ENCODE measurements around the gene LNX1.

The LNX1 gene

GRCh38 chr4:53571936-53572599 is 19.2 kb downstream of the LNX1 start:
- no peak for DNase-seq

- DNase-seq = peak; percentile 93
Measured at GRCh38 chr4:53563824-53564223, 27.5 kb downstream of the LNX1 start.

- no peak for DNase-seq
Measured at GRCh38 chr4:53562409-53562808, 28.9 kb downstream of the LNX1 start.

DNA sequence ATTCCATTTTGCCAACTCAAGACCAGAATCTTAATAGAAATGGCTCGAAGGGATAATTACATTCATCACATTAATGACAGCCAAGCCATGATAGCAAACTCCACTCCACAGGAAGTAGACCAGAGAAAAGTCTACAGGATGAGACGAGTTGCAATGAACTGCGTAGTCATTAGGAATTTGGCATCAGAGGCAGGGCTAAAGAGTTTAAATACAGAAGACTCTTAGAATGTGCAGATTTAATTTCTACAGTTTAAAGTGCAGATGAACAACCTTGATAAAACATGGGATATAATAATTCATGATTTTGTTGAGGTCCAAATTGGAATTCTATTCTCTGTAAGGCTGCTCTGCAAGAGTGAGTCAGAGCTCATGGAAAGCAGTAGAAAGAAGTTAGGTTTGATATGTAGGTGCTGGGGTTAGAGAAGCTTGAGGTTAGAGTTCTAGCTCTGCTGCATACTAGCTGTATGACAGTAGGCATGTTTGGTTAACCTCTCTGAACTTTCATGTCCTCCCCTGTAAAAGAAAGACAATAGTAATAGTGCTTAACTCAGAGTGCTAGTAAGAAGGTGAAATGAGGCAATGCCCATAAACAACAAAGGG is 32.2 kb downstream of the LNX1 start:
- DNase-seq = no peak

DNA sequence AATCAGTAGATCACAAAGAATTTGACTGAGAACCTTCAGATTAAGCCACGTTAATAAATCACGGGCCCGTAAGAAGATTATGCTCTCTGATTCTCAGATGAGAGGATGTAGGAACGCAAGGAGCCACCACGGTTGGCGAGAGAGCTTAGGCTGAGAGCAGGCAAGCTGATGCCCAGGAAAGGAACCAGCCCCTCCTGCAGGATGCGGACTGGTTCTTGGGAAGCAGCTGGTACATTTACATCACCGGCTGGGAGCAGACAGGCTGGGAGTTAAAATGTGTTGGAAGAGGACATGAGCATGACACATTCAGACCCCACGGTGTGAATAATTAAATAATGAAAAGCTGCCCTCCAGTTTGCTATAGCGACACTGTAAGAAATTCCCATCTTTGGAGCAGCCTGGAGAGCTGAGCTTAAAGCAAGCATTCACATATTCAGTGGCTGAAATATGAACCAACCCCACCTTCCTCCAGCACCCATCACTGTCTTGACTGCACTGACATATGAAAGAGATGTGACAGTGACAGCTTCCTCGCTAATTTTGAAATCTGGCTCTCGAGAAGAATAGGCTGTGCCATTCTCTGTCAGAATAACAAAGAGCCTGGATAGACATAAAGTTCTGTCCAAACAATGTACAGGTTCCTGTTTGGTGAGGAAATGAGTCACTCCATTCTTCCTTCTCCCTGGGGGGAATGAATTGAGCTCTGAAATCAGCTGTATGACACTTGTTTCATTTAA is 33.1 kb downstream of the LNX1 start:
- DNase-seq = peak; percentile 59

GRCh38 chr4:53557669-53558064 is 33.6 kb downstream of the LNX1 start:
- DNase-seq = no peak

DNA sequence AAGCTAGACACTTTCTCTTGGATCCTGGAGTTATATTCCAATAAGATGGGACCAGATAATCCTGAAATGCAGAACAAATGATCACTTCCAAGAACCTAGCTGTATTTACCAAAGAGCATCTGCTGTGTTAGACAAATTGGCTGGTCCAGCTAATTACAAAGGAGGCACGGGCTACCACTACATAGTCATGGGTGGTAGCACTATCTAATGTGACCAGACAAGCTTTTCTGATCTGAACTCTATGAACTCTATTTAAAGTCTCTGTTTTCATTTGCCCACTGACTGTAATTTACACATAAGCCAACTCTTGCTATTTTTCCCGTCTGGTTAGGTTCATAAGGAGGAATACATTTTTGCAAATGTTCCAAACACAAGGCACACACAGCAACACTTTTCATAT is 34.6 kb downstream of the LNX1 start:
- DNase-seq = no peak

- DNase-seq = no peak
Measured at GRCh38 chr4:53553486-53554210, 37.6 kb downstream of the LNX1 start.

DNA sequence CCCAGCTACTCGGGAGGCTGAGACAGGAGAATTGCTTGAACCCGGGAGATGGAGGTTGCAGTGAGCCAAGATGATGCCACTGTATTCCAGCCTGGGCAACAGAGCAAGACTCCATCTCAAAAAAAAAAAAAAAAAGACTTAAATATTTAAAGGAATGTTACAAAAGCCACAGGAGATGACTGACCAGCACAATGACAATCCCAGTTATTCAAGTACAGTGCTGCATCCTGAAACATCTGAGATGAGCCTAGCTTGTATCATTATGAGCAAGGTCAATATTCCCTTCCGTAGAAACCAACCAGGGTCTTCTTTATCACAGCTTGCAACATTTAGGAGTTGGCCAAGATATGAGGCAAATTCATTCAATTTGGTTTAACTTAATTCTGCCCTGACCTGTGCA is 38.6 kb downstream of the LNX1 start:
- DNase-seq = no peak

DNA sequence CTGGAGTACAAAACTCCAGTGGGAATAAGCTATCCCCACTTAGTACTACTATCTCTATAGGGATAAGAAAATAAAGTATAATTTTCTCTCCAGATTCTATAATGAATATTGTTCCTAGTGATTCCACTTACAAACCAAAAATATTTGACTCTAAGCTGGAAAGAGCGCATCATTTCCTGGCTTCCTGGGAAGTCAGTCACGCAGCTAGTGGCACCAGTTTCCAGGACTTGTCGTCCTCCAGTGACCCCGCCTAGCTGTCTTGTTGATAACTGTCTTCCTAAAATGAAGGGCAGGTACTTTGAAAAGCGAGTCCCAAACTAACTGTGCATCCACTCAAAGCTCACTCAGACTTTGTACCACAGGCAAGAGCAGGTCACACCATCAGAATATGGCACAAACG is 39.3 kb downstream of the LNX1 start:
- no peak for DNase-seq

DNA sequence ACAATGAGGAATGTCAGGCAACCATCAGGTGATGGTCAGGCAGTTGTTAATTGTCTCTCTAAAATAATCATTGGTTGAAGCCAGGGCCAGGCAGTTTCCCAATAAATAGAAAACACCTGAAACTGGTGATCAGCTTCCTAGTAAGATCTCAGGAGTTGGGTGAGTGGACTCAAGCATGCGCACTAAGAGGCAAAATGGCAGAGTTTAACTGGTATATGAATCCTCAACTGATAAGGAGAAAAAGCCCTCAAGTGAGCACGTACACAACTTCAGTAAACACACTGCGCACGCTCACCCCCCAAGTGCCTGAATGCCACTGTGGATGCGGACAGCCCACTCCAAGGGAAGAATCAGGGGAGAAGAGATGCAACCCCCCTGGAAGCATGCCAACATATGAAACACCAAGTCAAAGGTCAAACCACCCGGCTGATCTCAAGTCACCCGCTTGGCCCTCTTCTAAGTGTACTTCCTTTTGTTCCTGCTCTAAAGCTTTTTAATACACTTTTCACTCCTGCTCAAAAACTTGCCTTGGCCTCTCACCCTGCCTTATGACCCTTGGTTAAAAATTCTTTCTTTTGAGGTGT is 39.9 kb downstream of the LNX1 start:
- DNase-seq = no peak

- DNase-seq = no peak
Measured at GRCh38 chr4:53548662-53549061, 42.6 kb downstream of the LNX1 start.

- no peak for DNase-seq
Measured at GRCh38 chr4:53547983-53548382, 43.3 kb downstream of the LNX1 start.

- no peak for DNase-seq
Measured at GRCh38 chr4:53545942-53546581, 45.2 kb downstream of the LNX1 start.

GRCh38 chr4:53545273-53545672 is 46.0 kb downstream of the LNX1 start:
- no peak for DNase-seq

DNA sequence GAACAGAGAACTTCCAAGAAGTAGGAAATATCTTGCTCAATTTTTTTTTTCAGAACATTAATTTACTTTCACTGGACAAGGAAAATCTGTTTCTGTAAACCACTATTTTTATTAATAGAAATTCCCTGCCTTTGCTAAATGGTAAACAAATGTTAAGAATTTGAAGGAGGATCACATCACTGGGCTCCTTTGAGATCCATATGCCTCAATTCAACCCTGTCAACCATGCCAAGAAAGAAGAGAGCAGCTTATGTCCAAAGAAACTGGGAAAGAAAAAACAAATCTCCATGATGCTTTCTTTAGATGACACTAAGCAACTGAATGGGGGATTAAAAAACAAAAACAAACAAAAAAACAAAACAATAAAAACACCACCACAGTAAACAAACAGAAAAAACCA is 47.7 kb downstream of the LNX1 start:
- no peak for DNase-seq

DNA sequence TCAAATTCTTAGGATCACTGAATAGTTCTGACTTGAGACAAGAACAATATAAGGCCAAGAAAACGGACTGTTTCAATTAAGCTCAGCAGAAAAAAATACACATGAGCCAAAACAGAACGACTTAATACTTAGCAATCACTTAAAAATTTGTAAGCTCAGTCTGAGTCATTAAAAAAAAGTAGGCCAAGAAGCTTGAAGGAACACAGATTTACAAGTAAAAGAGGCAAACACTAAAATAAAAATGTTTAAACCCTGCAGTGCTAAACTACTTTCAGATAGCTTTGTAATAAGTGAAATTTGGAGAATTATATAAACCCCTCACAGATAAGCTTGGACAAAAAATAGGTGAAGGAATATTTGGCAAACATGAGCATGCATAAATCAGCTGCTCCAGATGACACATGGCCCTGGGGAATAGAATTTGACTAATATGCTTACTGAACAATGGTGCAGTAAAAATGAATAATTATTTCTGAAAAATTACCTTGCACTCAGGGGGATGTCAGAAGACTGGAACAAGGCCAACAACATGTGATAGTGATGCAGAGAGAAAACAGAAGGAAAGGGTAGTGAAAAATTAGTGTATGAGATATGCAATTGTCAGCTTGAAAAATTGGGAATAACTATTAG is 49.6 kb downstream of the LNX1 start:
- DNase-seq = no peak

GRCh38 chr4:53538756-53539155 is 52.5 kb downstream of the LNX1 start:
- no peak for DNase-seq

- no peak for DNase-seq
Measured at GRCh38 chr4:53537606-53538005, 53.7 kb downstream of the LNX1 start.

DNA sequence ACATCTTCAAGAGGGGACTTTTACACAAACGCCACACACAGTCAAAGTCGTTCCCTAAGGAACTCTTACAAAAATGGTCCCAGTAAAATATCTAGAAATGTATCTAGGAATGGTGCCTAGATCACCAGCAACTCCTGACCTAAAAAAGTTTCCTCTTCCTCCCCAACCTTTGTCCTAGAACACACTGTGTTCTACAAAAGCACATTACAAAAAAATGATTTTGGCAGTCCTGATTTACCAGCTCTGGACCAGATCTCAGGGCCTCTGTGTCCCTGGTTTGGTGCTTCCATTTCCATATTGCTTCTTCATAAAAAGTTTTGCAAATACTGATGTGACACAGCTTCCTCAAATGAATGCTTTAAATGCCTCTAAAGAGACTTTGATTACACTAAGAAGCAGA is 55.0 kb downstream of the LNX1 start:
- peak; percentile 20 for DNase-seq

GRCh38 chr4:53535567-53535966 is 55.7 kb downstream of the LNX1 start:
- DNase-seq = peak; percentile 77

- no peak for DNase-seq
Measured at GRCh38 chr4:53534684-53535083, 56.6 kb downstream of the LNX1 start.

Data from MV-4-11 (cell line).